ENCODE measurements around the gene NBEAL1.

The NBEAL1 gene

GRCh38 chr2:203191961-203192360 lies 177.3 kb downstream of the NBEAL1 start:
- TF ChIP-seq SIN3A (IDR thresholded peaks at IDR 0.05; ENCODE audit: borderline replicate concordance, insufficient read depth, low read length) (no peak), FOXP2 (optimal IDR thresholded peaks at IDR 0.05; ENCODE audit: borderline replicate concordance, extremely low read depth, extremely low read length, insufficient read depth) (no peak), TAF1 (IDR thresholded peaks at IDR 0.05; ENCODE audit: borderline replicate concordance, insufficient read depth, low read length) (no peak), POLR2AphosphoS5 (IDR thresholded peaks at IDR 0.05; ENCODE audit: low read depth, low read length) (no peak), REST (IDR thresholded peaks at IDR 0.05; ENCODE audit: insufficient read depth in 1 of 2, low read depth in 2 of 2, low read length in 2 of 2) (no peak)

GRCh38 chr2:203195331-203196036 lies 180.8 kb downstream of the NBEAL1 start:
- TF ChIP-seq REST (IDR thresholded peaks at IDR 0.05; ENCODE audit: insufficient read depth in 1 of 2, low read depth in 2 of 2, low read length in 2 of 2) = no peak
- TF ChIP-seq FOXP2 (optimal IDR thresholded peaks at IDR 0.05; ENCODE audit: borderline replicate concordance, extremely low read depth, extremely low read length, insufficient read depth) = no peak
- TF ChIP-seq SIN3A (IDR thresholded peaks at IDR 0.05; ENCODE audit: borderline replicate concordance, insufficient read depth, low read length) = no peak
- TF ChIP-seq TAF1 (IDR thresholded peaks at IDR 0.05; ENCODE audit: borderline replicate concordance, insufficient read depth, low read length) = no peak
- TF ChIP-seq POLR2AphosphoS5 (IDR thresholded peaks at IDR 0.05; ENCODE audit: low read depth, low read length) = no peak

- TF ChIP-seq TAF1 (IDR thresholded peaks at IDR 0.05; ENCODE audit: borderline replicate concordance, insufficient read depth, low read length) (no peak), POLR2AphosphoS5 (IDR thresholded peaks at IDR 0.05; ENCODE audit: low read depth, low read length) (no peak), REST (IDR thresholded peaks at IDR 0.05; ENCODE audit: insufficient read depth in 1 of 2, low read depth in 2 of 2, low read length in 2 of 2) (no peak), SIN3A (IDR thresholded peaks at IDR 0.05; ENCODE audit: borderline replicate concordance, insufficient read depth, low read length) (no peak), FOXP2 (optimal IDR thresholded peaks at IDR 0.05; ENCODE audit: borderline replicate concordance, extremely low read depth, extremely low read length, insufficient read depth) (no peak)
Measured at GRCh38 chr2:203200866-203201265, 186.2 kb downstream of the NBEAL1 start.

- no peak for TF ChIP-seq SIN3A (IDR thresholded peaks at IDR 0.05; ENCODE audit: borderline replicate concordance, insufficient read depth, low read length)
- TF ChIP-seq FOXP2 (optimal IDR thresholded peaks at IDR 0.05; ENCODE audit: borderline replicate concordance, extremely low read depth, extremely low read length, insufficient read depth) = no peak
- no peak for TF ChIP-seq TAF1 (IDR thresholded peaks at IDR 0.05; ENCODE audit: borderline replicate concordance, insufficient read depth, low read length)
- TF ChIP-seq POLR2AphosphoS5 (IDR thresholded peaks at IDR 0.05; ENCODE audit: low read depth, low read length) = no peak
- TF ChIP-seq REST (IDR thresholded peaks at IDR 0.05; ENCODE audit: insufficient read depth in 1 of 2, low read depth in 2 of 2, low read length in 2 of 2) = no peak
Measured at GRCh38 chr2:203201426-203201825, 186.8 kb downstream of the NBEAL1 start.
